ENCODE results near the gene CDK3.
"Not testable (repeated sequence)": the region's sequence is repeated elsewhere in the genome, so short reads cannot be mapped to it uniquely, and the experiment has no call there.

The CDK3 gene

GRCh38 chr17:76034428-76035350 lies 34.0 kb downstream of the CDK3 start:
- no peak for FAIRE-seq

GRCh38 chr17:76036497-76037261 lies 36.0 kb downstream of the CDK3 start:
- FAIRE-seq: no peak
- DNase-seq (ENCODE audit: insufficient read length, low spot score): no peak
- no peak for TF ChIP-seq POLR2A (IDR thresholded peaks at IDR 0.05; ENCODE audit: low read depth, low read length)
- no peak for TF ChIP-seq PAX5 (IDR thresholded peaks at IDR 0.05; ENCODE audit: insufficient read depth, low read length, severe bottlenecking)
- TF ChIP-seq SPI1 (IDR thresholded peaks at IDR 0.05; ENCODE audit: low read depth, low read length): no peak
- TF ChIP-seq TAF1 (IDR thresholded peaks at IDR 0.05; ENCODE audit: low read depth, low read length): no peak
- no peak for TF ChIP-seq POLR2AphosphoS5 (IDR thresholded peaks at IDR 0.05; ENCODE audit: low read depth, low read length)
- TF ChIP-seq POU2F2 (IDR thresholded peaks at IDR 0.05; ENCODE audit: low read depth, low read length): no peak

More at GRCh38 chr17:76034428-76035350, 34.0 kb downstream of the CDK3 start:
- DNase-seq (ENCODE audit: insufficient read length, low spot score): no peak
- TF ChIP-seq POLR2AphosphoS5 (IDR thresholded peaks at IDR 0.05; ENCODE audit: low read depth, low read length): no peak
- no peak for TF ChIP-seq PAX5 (IDR thresholded peaks at IDR 0.05; ENCODE audit: insufficient read depth, low read length, severe bottlenecking)
- TF ChIP-seq TAF1 (IDR thresholded peaks at IDR 0.05; ENCODE audit: low read depth, low read length): no peak
- no peak for TF ChIP-seq SPI1 (IDR thresholded peaks at IDR 0.05; ENCODE audit: low read depth, low read length)
- no peak for TF ChIP-seq POU2F2 (IDR thresholded peaks at IDR 0.05; ENCODE audit: low read depth, low read length)
- no peak for TF ChIP-seq POLR2A (IDR thresholded peaks at IDR 0.05; ENCODE audit: low read depth, low read length)

- DNase-seq (ENCODE audit: insufficient read length, low spot score): no peak
- no peak for TF ChIP-seq SPI1 (IDR thresholded peaks at IDR 0.05; ENCODE audit: low read depth, low read length)
- TF ChIP-seq PAX5 (IDR thresholded peaks at IDR 0.05; ENCODE audit: insufficient read depth, low read length, severe bottlenecking): no peak
- no peak for FAIRE-seq
Observed at GRCh38 chr17:76038050-76038449, 37.4 kb downstream of the CDK3 start.

GRCh38 chr17:76039121-76039520 lies 38.5 kb downstream of the CDK3 start:
- TF ChIP-seq POLR2A (IDR thresholded peaks at IDR 0.05; ENCODE audit: low read depth, low read length) (no peak), SPI1 (IDR thresholded peaks at IDR 0.05; ENCODE audit: low read depth, low read length) (no peak), POU2F2 (IDR thresholded peaks at IDR 0.05; ENCODE audit: low read depth, low read length) (no peak), POLR2AphosphoS5 (IDR thresholded peaks at IDR 0.05; ENCODE audit: low read depth, low read length) (no peak), PAX5 (IDR thresholded peaks at IDR 0.05; ENCODE audit: insufficient read depth, low read length, severe bottlenecking) (no peak), TAF1 (IDR thresholded peaks at IDR 0.05; ENCODE audit: low read depth, low read length) (no peak)
- no peak for DNase-seq (ENCODE audit: insufficient read length, low spot score)

GRCh38 chr17:76040376-76040775 lies 39.7 kb downstream of the CDK3 start:
- DNase-seq (ENCODE audit: insufficient read length, low spot score) (no peak), FAIRE-seq (no peak)
- no peak for TF ChIP-seq PAX5 (IDR thresholded peaks at IDR 0.05; ENCODE audit: insufficient read depth, low read length, severe bottlenecking)
- TF ChIP-seq POLR2AphosphoS5 (IDR thresholded peaks at IDR 0.05; ENCODE audit: low read depth, low read length): no peak
- TF ChIP-seq SPI1 (IDR thresholded peaks at IDR 0.05; ENCODE audit: low read depth, low read length): no peak
- TF ChIP-seq POU2F2 (IDR thresholded peaks at IDR 0.05; ENCODE audit: low read depth, low read length): no peak
- no peak for TF ChIP-seq TAF1 (IDR thresholded peaks at IDR 0.05; ENCODE audit: low read depth, low read length)
- TF ChIP-seq POLR2A (IDR thresholded peaks at IDR 0.05; ENCODE audit: low read depth, low read length): no peak

More at GRCh38 chr17:76039121-76039520, 38.5 kb downstream of the CDK3 start:
- no peak for FAIRE-seq

GRCh38 chr17:76042868-76043267 lies 42.2 kb downstream of the CDK3 start:
- DNase-seq (ENCODE audit: insufficient read length, low spot score); FAIRE-seq: not testable (repeated sequence)

GRCh38 chr17:76044475-76045007 lies 43.9 kb downstream of the CDK3 start:
- not testable (repeated sequence) for DNase-seq (ENCODE audit: insufficient read length, low spot score); FAIRE-seq

GRCh38 chr17:76046064-76046463 lies 45.4 kb downstream of the CDK3 start:
- DNase-seq (ENCODE audit: insufficient read length, low spot score): no peak
- no peak for TF ChIP-seq SPI1 (IDR thresholded peaks at IDR 0.05; ENCODE audit: low read depth, low read length)
- TF ChIP-seq TAF1 (IDR thresholded peaks at IDR 0.05; ENCODE audit: low read depth, low read length): no peak
- TF ChIP-seq POU2F2 (IDR thresholded peaks at IDR 0.05; ENCODE audit: low read depth, low read length): no peak
- TF ChIP-seq PAX5 (IDR thresholded peaks at IDR 0.05; ENCODE audit: insufficient read depth, low read length, severe bottlenecking): no peak
- TF ChIP-seq POLR2AphosphoS5 (IDR thresholded peaks at IDR 0.05; ENCODE audit: low read depth, low read length): no peak
- TF ChIP-seq POLR2A (IDR thresholded peaks at IDR 0.05; ENCODE audit: low read depth, low read length): no peak
- FAIRE-seq: no peak

- DNase-seq (ENCODE audit: insufficient read length, low spot score): no peak
- peak; percentile 23 for FAIRE-seq
- no peak for TF ChIP-seq POLR2A (IDR thresholded peaks at IDR 0.05; ENCODE audit: low read depth, low read length)
- TF ChIP-seq SPI1 (IDR thresholded peaks at IDR 0.05; ENCODE audit: low read depth, low read length): peak; percentile 85
Observed at GRCh38 chr17:76048025-76048605, 47.5 kb downstream of the CDK3 start.

GRCh38 chr17:76048711-76049110 lies 48.1 kb downstream of the CDK3 start:
- no peak for TF ChIP-seq PAX5 (IDR thresholded peaks at IDR 0.05; ENCODE audit: insufficient read depth, low read length, severe bottlenecking)
- no peak for TF ChIP-seq POU2F2 (IDR thresholded peaks at IDR 0.05; ENCODE audit: low read depth, low read length)
- no peak for TF ChIP-seq TAF1 (IDR thresholded peaks at IDR 0.05; ENCODE audit: low read depth, low read length)
- TF ChIP-seq SPI1 (IDR thresholded peaks at IDR 0.05; ENCODE audit: low read depth, low read length): no peak
- TF ChIP-seq POLR2AphosphoS5 (IDR thresholded peaks at IDR 0.05; ENCODE audit: low read depth, low read length): no peak
- DNase-seq (ENCODE audit: insufficient read length, low spot score) (no peak), FAIRE-seq (no peak)
